AG09309 (cell line): ENCODE results near the gene SRRT.

Experiments used
- DNase-seq: peaks from one replicate; pipeline ENCODE4 v3.0.0-alpha.2; 2010; ENCODE audit warnings: low read depth
- H3K4me3 ChIP-seq: 2 replicates; pipeline ENCODE4 v1.5.1; 2011; ENCODE audit warnings: mild to moderate bottlenecking, low read depth, low read length, moderate library complexity; ENCODE audit not compliant: control insufficient read depth
- TF ChIP-seq, protein P1 (sequence below): IDR thresholded peaks from 2 replicates; pipeline ENCODE4 v1.5.1; 2011; ENCODE audit warnings: mild to moderate bottlenecking, low read depth, low read length, inconsistent platforms; ENCODE audit not compliant: insufficient read depth, control insufficient read depth; ENCODE audit errors: missing control alignments

The SRRT gene

DNA sequence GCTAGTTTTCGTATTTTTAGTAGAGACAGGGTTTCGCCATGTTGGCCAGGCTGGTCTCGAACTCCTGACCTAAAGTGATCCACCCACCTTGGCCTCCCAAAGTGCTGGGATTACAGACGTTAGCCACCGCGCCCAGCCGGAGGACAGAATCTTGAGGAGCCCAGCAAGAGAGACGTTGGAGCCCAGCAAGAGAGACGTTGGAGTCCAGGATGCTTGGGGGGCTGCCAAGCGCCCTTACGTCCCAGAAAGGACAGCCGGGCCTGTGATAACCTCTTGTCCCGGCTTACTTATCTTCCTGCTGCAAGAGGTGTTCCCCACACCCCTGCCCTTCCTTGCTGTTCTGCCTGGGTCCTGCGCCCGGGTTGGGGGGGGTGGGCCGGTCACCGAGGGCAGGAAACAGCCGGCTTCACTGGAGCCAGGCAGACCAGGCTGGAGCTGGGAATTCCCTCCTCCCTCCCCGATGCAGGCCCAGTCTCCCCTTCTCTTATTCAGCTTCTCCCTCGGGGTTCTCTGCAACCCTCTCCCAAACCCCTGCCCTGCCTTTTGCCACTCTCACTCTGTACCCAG is 45.7 kb upstream of the SRRT start:
- TF ChIP-seq, protein P1, sequence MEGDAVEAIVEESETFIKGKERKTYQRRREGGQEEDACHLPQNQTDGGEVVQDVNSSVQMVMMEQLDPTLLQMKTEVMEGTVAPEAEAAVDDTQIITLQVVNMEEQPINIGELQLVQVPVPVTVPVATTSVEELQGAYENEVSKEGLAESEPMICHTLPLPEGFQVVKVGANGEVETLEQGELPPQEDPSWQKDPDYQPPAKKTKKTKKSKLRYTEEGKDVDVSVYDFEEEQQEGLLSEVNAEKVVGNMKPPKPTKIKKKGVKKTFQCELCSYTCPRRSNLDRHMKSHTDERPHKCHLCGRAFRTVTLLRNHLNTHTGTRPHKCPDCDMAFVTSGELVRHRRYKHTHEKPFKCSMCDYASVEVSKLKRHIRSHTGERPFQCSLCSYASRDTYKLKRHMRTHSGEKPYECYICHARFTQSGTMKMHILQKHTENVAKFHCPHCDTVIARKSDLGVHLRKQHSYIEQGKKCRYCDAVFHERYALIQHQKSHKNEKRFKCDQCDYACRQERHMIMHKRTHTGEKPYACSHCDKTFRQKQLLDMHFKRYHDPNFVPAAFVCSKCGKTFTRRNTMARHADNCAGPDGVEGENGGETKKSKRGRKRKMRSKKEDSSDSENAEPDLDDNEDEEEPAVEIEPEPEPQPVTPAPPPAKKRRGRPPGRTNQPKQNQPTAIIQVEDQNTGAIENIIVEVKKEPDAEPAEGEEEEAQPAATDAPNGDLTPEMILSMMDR, result no peak
- H3K4me3 ChIP-seq, result no peak overlapping the region
- no peak for DNase-seq

DNA sequence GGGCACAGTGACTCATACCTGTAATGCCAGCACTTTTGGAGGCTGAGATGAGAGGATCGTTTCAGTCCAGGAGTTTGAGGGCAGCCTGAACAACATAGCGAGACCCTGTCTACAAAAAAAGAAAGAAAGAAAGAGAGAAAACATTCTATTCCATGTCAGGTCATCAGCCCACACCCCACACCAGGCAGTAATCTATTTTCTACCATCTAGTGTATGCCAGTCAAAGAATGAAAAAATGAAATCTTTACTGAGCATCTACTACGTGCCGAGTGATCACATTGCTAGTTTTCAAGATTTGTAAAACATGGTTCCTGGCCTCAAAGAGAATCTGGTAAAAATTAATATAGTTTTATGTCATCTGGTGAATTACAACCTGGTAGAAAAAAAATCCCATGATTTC is 44.5 kb upstream of the SRRT start:
- TF ChIP-seq, protein P1, result no peak
- no peak for DNase-seq
- H3K4me3 ChIP-seq, result no peak overlapping the region

DNA sequence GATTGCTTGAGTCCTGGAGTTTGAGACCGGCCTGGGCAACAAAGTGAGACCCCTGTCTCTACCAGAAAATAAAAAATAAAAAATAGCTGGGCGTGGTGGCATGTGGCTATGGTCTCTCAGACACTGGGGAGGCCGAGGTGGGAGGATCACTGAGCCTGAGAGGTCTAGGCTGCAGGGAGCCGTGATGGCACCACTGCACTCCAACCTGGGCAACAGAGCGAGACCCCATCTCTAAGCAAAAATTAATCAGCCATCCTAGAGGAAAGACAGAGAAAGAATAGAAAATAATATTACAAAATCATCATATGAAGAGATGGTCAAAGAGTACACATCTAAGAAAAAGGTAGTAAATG is 42.6 kb upstream of the SRRT start:
- H3K4me3 ChIP-seq, result no peak overlapping the region
- TF ChIP-seq, protein P1, result no peak
- DNase-seq, result no peak

DNA sequence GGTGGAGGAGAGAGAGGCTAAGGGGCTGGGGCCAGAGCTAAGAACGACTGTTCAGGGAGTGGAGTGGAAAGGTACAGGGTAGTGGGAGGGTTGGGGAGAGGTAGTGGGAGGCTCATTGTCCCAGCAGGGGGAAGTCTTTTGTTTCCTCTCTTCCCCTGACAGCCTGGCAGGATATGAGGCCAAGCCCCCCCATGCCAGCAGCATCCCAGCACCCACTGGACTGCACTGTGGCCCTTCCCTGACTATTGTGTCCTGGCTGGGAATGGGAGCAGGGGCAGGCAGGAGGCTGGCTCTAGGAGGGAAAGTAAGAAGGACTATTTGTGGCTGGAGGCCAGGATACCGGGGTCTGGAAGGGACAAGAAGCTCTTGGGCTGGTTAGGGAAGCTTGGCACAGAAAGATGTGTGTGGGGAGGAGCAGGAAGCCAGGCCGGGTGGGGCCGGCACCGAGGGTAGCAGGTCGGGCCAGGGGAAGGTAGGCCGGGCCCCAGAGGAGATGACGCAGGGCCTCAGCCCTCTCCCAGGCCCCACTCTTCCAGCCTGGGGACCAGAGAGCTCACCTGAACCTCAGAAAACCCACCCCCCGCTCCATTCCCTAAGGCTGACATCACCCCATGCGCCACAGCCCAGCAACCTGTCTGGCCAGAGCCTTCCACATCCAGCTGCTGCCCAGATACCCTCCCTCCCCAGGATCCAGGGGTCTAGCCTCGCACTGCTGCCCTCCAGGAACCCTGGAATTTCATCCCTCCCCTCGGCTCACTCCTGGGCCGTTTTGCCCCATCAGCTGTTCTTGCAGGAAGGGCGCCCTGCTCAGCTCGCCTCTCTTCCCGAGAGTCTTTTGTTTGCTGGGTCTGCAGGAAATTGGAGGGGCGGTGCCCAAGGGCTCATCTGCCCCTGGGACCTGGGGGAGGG is 38.7 kb upstream of the SRRT start:
- DNase-seq, result no peak
- TF ChIP-seq, protein P1, result no peak
- no peak overlapping the region for H3K4me3 ChIP-seq

DNA sequence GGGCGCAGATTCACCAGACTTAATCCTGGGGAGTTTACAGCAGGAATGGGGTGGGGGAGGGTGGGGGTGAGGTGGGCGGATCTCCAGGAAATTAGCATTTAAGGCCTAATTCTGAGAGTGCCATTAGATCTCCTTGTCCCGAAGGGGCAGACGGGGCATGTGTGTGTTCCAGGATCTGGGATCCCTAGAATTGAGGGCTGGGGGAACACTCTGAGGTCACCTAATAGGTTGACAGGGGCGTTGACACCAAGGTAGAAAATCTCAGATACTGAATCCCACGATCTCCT is 38.1 kb upstream of the SRRT start:
- H3K4me3 ChIP-seq, result no peak overlapping the region
- no peak for DNase-seq
- TF ChIP-seq, protein P1, result no peak

DNA sequence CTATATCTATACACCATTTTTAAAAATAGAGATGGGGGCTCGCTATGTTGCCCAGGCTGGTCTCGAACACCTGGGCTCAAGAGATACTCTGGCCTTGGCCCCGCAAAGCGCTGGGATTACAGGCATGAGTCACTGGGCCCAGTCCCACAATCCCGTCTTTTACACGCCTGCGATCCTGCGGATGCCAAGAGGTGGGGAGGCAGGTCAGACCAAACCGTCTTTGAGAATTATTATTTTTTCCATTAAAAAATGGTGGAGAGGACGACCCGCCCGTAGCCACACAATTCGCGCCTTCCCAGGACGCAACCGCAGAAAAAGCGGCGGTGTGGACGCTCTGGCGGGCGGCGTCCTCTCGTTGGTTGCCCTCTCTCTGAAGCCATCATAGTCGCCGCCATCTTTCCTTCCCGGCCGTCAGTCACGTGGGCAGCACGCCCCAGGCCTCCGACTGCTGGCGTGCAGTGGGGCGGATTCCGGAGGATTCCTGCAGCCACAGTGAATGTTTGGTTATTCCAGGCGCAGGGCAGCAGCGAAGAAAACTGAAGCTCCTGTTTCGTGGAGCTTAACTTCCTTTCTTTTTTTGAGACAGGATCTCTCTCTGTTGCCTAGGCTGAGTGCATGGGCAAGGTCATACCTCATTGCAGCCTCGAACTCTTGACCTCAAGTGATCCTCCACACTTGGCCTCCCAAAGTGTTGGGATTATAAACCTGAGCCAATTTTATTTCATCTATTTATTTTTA is 37.6 kb upstream of the SRRT start:
- peak overlapping the region; percentile 34 for H3K4me3 ChIP-seq
- DNase-seq, result peak; percentile 61

More for the DNA sequence above, 37.6 kb upstream of the SRRT start:
- TF ChIP-seq, protein P1, result no peak
